ENCODE data around the gene SLC6A19. TPM values are rescaled to one million over a fixed set of nuclear protein-coding genes. Genes with fewer than 3 reads are reported as not detected.

The SLC6A19 gene
- total and polyA plus RNA-seq, 2 of the 4 experiments (the other 2 are of a cell fraction) = not detected

DNA sequence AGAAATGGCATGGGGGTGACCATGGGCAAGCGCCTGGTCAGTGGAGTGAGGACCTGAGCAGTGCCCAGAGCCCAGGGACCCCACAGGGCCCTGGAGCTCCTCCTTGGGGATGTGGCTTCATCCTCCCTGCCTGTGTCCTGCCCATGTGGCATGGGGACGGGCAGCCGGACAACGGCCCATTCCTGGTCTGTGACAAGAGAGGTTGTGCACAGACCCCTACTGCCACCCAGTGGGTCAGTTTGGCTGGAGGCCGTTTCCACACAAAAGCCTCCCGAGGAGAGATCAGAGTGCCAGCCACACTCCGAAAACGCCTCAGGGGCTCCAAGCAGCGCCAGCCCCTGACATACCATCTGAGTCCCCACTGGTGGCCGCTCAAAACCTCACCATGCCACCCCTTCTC is 43.6 kb downstream of the SLC6A19 start:
- no peak overlapping the region for H3K4ac ChIP-seq (ENCODE audit: low read depth, low read length)
- no peak overlapping the region for H3K18ac ChIP-seq (ENCODE audit: low read depth, low read length)
- H2BK20ac ChIP-seq (ENCODE audit: low read depth, low read length) = no peak overlapping the region
- ATAC-seq (ENCODE audit: low read depth) (no peak), DNase-seq (no peak)
- intact Hi-C loops (cut with micrococcal nuclease) (no loop called here), dilution Hi-C loops (cut with HindIII; ENCODE audit: low sequenced_read_pairs, unreplicated experiment) (no loop called here), in situ Hi-C loops (cut with MboI; ENCODE audit: low sequenced_read_pairs) (no loop called here)
- no peak overlapping the region for H3K56ac ChIP-seq (ENCODE audit: extremely low read depth, insufficient read depth, low read length)
- H4K8ac ChIP-seq (ENCODE audit: low read depth in 2 of 2, low read length in 2 of 2) = no peak overlapping the region
- H4K91ac ChIP-seq (ENCODE audit: insufficient read depth, low read depth, low read length) = no peak overlapping the region
- peaks cover 5% of the 10 kb centered on the region; the same call in 1 of the 2 replicates for H3K27me3 ChIP-seq (ENCODE audit: control insufficient read depth, insufficient read depth, low read length)
- H3K9ac ChIP-seq (ENCODE audit: low read depth, low read length) = no peak overlapping the region
- no peaks in the 10 kb centered on the region for H4K20me1 ChIP-seq (ENCODE audit: insufficient read depth, low read length)
- H3K79me1 ChIP-seq (ENCODE audit: low read depth in 1 of 2, low read length in 2 of 2) = no peaks in the 10 kb centered on the region
- ChIA-PET CTCF (no interaction called here), POLR2A (ENCODE audit: unreplicated experiment) (no interaction called here)
- no peak overlapping the region for H4K5ac ChIP-seq (ENCODE audit: low read depth, low read length)
- H2BK5ac ChIP-seq (ENCODE audit: low read depth, low read length, poor library complexity, severe bottlenecking) = no peak overlapping the region
- no peak overlapping the region for H3K27ac ChIP-seq (ENCODE audit: insufficient read depth, low read length)
- no peaks in the 10 kb centered on the region for H3K9me3 ChIP-seq (ENCODE audit: control insufficient read depth, insufficient read depth, low read length)
- 50% methylated on average over 5 of the region's 10 CpGs; no CpG with 5 or more reads in 1 of the 2 experiments for whole genome bisulfite sequencing, 2 experiments (ENCODE audit: extremely low coverage in 2 of 2, insufficient read length in 1 of 2)
- H3K4me2 ChIP-seq (ENCODE audit: low read depth, low read length) = no peak overlapping the region
- no peak overlapping the region for H3K4me3 ChIP-seq (ENCODE audit: insufficient read depth, low read depth, low read length)
- H3K36me3 ChIP-seq (ENCODE audit: control insufficient read depth, insufficient read depth, low read length) = no peaks in the 10 kb centered on the region
- H2AK5ac ChIP-seq (ENCODE audit: low read depth, low read length) = no peak overlapping the region
- no peaks in the 10 kb centered on the region for H3K9me1 ChIP-seq (ENCODE audit: insufficient read depth, low read length)
- TF ChIP-seq SMC3 (IDR thresholded peaks at IDR 0.05; ENCODE audit: low read depth, low read length) (no peak), MXI1 (IDR thresholded peaks at IDR 0.05; ENCODE audit: borderline replicate concordance, low read depth, low read length) (no peak), FOS (IDR thresholded peaks at IDR 0.05; ENCODE audit: low read depth, low read length) (no peak), CHD1 (IDR thresholded peaks at IDR 0.05; ENCODE audit: low read depth, low read length) (no peak), BHLHE40 (IDR thresholded peaks at IDR 0.05; ENCODE audit: low read depth, low read length) (no peak), MAZ (IDR thresholded peaks at IDR 0.05; ENCODE audit: borderline replicate concordance, low read depth, low read length) (no peak), RCOR1 (IDR thresholded peaks at IDR 0.05; ENCODE audit: insufficient replicate concordance, low read length) (no peak), RAD21 (IDR thresholded peaks at IDR 0.05; ENCODE audit: low read length) (no peak), POLR2A (IDR thresholded peaks at IDR 0.05; ENCODE audit: low read depth, low read length) (no peak), MAFK (IDR thresholded peaks at IDR 0.05; ENCODE audit: low read depth, low read length) (no peak)
- TF ChIP-seq, protein P1, sequence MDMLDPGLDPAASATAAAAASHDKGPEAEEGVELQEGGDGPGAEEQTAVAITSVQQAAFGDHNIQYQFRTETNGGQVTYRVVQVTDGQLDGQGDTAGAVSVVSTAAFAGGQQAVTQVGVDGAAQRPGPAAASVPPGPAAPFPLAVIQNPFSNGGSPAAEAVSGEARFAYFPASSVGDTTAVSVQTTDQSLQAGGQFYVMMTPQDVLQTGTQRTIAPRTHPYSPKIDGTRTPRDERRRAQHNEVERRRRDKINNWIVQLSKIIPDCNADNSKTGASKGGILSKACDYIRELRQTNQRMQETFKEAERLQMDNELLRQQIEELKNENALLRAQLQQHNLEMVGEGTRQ (IDR thresholded peaks at IDR 0.05; ENCODE audit: low read depth, low read length) = no peak
- TF ChIP-seq, protein P2, sequence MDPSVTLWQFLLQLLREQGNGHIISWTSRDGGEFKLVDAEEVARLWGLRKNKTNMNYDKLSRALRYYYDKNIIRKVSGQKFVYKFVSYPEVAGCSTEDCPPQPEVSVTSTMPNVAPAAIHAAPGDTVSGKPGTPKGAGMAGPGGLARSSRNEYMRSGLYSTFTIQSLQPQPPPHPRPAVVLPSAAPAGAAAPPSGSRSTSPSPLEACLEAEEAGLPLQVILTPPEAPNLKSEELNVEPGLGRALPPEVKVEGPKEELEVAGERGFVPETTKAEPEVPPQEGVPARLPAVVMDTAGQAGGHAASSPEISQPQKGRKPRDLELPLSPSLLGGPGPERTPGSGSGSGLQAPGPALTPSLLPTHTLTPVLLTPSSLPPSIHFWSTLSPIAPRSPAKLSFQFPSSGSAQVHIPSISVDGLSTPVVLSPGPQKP (IDR thresholded peaks at IDR 0.05; ENCODE audit: borderline replicate concordance, low read depth, low read length) = no peak
- TF ChIP-seq, protein P3, sequence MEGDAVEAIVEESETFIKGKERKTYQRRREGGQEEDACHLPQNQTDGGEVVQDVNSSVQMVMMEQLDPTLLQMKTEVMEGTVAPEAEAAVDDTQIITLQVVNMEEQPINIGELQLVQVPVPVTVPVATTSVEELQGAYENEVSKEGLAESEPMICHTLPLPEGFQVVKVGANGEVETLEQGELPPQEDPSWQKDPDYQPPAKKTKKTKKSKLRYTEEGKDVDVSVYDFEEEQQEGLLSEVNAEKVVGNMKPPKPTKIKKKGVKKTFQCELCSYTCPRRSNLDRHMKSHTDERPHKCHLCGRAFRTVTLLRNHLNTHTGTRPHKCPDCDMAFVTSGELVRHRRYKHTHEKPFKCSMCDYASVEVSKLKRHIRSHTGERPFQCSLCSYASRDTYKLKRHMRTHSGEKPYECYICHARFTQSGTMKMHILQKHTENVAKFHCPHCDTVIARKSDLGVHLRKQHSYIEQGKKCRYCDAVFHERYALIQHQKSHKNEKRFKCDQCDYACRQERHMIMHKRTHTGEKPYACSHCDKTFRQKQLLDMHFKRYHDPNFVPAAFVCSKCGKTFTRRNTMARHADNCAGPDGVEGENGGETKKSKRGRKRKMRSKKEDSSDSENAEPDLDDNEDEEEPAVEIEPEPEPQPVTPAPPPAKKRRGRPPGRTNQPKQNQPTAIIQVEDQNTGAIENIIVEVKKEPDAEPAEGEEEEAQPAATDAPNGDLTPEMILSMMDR (conservative IDR thresholded peaks at IDR 0.05; ENCODE audit: low read depth, low read length) = no peak
- H2BK120ac ChIP-seq (ENCODE audit: low read depth, low read length) = no peak overlapping the region
- H2AK9ac ChIP-seq (replicated peaks; ENCODE audit: low read depth, low read length, poor library complexity) = no peak overlapping the region
- no peak overlapping the region for H2BK15ac ChIP-seq (ENCODE audit: low read depth, low read length)
- H2AFZ ChIP-seq (replicated peaks; ENCODE audit: low read length, poor library complexity) = no peak overlapping the region
- no TSS peak for BruUV-seq (replicated peaks)
- no peak overlapping the region for H3K14ac ChIP-seq (replicated peaks; ENCODE audit: low read depth, low read length)
- H3K4me1 ChIP-seq (ENCODE audit: control insufficient read depth, insufficient read depth, low read length) = no peaks in the 10 kb centered on the region
- no peak overlapping the region for H3K23ac ChIP-seq (ENCODE audit: low read depth, low read length)

Data from IMR-90 (cell line).